Measurements from ENCODE around the gene POU2AF2. TPM values are rescaled to one million over a fixed set of nuclear protein-coding genes. Genes with fewer than 3 reads are reported as not detected.

Gene POU2AF2
- total RNA-seq, 2 donors from 2014 or later, result 1.3 to 2.2 TPM

- H3K4me1 ChIP-seq, result no peaks in the 10 kb centered on the region
- no peak overlapping the region for H3K27ac ChIP-seq
- no peak overlapping the region for H3K9ac ChIP-seq (ENCODE audit: low read depth in 2 of 2, low read length in 2 of 2)
- H3K9me3 ChIP-seq, result no peaks in the 10 kb centered on the region
- H3K4me3 ChIP-seq, result no peak overlapping the region
- no peaks in the 10 kb centered on the region for H3K27me3 ChIP-seq
- TF ChIP-seq CTCF (IDR thresholded peaks at IDR 0.05), result no peak
- intact Hi-C loops (cut with DNase I), result loop anchor here (5.0 kb wide), 1 partner anchor 126 kb away; no protein-coding TSS in a partner anchor
- DNase-seq, result no peak
- no peaks in the 10 kb centered on the region for H3K36me3 ChIP-seq
Observed at GRCh38 chr11:111296196-111296595, 50.7 kb downstream of the POU2AF2 start.

DNA sequence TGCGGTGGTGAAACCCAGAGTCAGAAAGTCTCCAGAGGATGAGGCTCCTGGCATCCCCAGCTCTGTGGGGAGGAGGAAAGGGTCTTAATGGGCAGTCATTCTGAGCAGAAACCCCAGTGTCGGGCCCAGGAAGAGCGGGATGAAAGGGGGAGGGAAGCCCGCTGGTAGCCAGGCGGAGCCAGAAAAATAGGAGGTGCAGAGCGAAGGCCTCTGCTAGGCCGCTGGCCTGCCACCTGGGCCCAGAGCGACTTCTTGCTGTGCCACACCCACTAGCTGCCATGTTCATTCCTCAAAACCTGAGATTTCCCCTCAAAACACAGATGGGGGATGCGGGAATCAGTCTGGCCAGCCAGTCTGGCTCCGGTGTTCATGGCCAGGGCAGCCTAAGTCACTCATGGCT is 52.2 kb downstream of the POU2AF2 start:
- peak overlapping the region in 1 of 2 donors; percentile 30 for H3K9ac ChIP-seq (ENCODE audit: low read depth in 2 of 2, low read length in 2 of 2)
- no peak for DNase-seq
- no peak overlapping the region for H3K4me3 ChIP-seq
- no peaks in the 10 kb centered on the region for H3K36me3 ChIP-seq
- no peak for TF ChIP-seq CTCF (IDR thresholded peaks at IDR 0.05)
- H3K9me3 ChIP-seq, result no peaks in the 10 kb centered on the region
- H3K27me3 ChIP-seq, result no peaks in the 10 kb centered on the region
- H3K27ac ChIP-seq, result no peak overlapping the region
- H3K4me1 ChIP-seq, result peaks cover 2% of the 10 kb centered on the region
- intact Hi-C loops (cut with DNase I), result loop anchor here (5.0 kb wide), 1 partner anchor 125 kb away; no protein-coding TSS in a partner anchor

GRCh38 chr11:111298413-111299100 is 53.0 kb downstream of the POU2AF2 start, which contains the start of gene POU2AF3:
Gene POU2AF3, plus strand, starts transcription at chr11:111298546. Its CDS starts 36 bp downstream, at chr11:111298582.
- Histone ChIP-seq H3K9me3 (no peaks in the 10 kb centered on the region), H3K27me3 (no peaks in the 10 kb centered on the region), H3K4me1 (peaks cover 5% of the 10 kb centered on the region), H3K27ac (peak within 1 kb of the TSS; percentile 60), H3K9ac (ENCODE audit: low read depth in 2 of 2, low read length in 2 of 2) (peak within 1 kb of the TSS; percentile 84 to 91), H3K36me3 (no peaks in the 10 kb centered on the region), H3K4me3 (peak within 1 kb of the TSS; percentile 67)
- no peak for DNase-seq
- intact Hi-C loops (cut with DNase I), result loop anchor here (5.0 kb wide), 1 partner anchor 124 kb away; no protein-coding TSS in a partner anchor
- no peak for TF ChIP-seq CTCF (IDR thresholded peaks at IDR 0.05)

GRCh38 chr11:111299101-111300026 is 53.8 kb downstream of the POU2AF2 start:
- H3K9me3 ChIP-seq, result no peaks in the 10 kb centered on the region
- H3K9ac ChIP-seq (ENCODE audit: low read depth in 2 of 2, low read length in 2 of 2), result peak overlapping the region; percentile 84 to 91
- intact Hi-C loops (cut with DNase I), result loop anchor here (5.0 kb wide), 1 partner anchor 123 kb away; no protein-coding TSS in a partner anchor
- DNase-seq, result peak; percentile 74
- H3K4me3 ChIP-seq, result peak overlapping the region; percentile 67
- H3K27ac ChIP-seq, result peak overlapping the region; percentile 60
- H3K4me1 ChIP-seq, result peaks cover 5% of the 10 kb centered on the region
- H3K27me3 ChIP-seq, result no peaks in the 10 kb centered on the region
- TF ChIP-seq CTCF (IDR thresholded peaks at IDR 0.05), result peak; percentile 59
- no peaks in the 10 kb centered on the region for H3K36me3 ChIP-seq

GRCh38 chr11:111300569-111300968 is 55.0 kb downstream of the POU2AF2 start:
- DNase-seq, result no peak
- intact Hi-C loops (cut with DNase I), result no loop called here
- H3K9ac ChIP-seq (ENCODE audit: low read depth in 2 of 2, low read length in 2 of 2), result peak overlapping the region in 1 of 2 donors; percentile 84
- H3K36me3 ChIP-seq, result no peaks in the 10 kb centered on the region
- no peaks in the 10 kb centered on the region for H3K9me3 ChIP-seq
- no peaks in the 10 kb centered on the region for H3K27me3 ChIP-seq
- TF ChIP-seq CTCF (IDR thresholded peaks at IDR 0.05), result no peak
- peaks cover 5% of the 10 kb centered on the region for H3K4me1 ChIP-seq
- H3K4me3 ChIP-seq, result no peak overlapping the region
- H3K27ac ChIP-seq, result no peak overlapping the region
